ENCODE measurements around the gene E2F2. TPM values are rescaled to one million over a fixed set of nuclear protein-coding genes. Genes with fewer than 3 reads are reported as not detected.
A peak's percentile ranks its signal among the peaks of the same experiment; 100 is the strongest.

E2F2 gene
- total and polyA plus RNA-seq, 2 of the 13 experiments (the other 11 are each of a cell fraction or from before 2014, with no cell fraction given), result 0.65 to 6.6 TPM

- peak; percentile 35; the same call in 1 of the 2 replicates for TF ChIP-seq SKIL (CRISPR knock-in tag; IDR thresholded peaks at IDR 0.05; ENCODE audit: borderline replicate concordance)
- no peak for TF ChIP-seq RFX5 (IDR thresholded peaks at IDR 0.05; ENCODE audit: low read depth, low read length)
- TF ChIP-seq, protein P1, sequence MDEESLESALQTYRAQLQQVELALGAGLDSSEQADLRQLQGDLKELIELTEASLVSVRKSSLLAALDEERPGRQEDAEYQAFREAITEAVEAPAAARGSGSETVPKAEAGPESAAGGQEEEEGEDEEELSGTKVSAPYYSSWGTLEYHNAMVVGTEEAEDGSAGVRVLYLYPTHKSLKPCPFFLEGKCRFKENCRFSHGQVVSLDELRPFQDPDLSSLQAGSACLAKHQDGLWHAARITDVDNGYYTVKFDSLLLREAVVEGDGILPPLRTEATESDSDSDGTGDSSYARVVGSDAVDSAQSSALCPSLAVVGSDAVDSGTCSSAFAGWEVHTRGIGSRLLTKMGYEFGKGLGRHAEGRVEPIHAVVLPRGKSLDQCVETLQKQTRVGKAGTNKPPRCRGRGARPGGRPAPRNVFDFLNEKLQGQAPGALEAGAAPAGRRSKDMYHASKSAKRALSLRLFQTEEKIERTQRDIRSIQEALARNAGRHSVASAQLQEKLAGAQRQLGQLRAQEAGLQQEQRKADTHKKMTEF (CRISPR knock-in tag; IDR thresholded peaks at IDR 0.05), result 0 out of 2 replicates have a peak, but pooled peaks have one; percentile 18
- TF ChIP-seq SYNCRIP (IDR thresholded peaks at IDR 0.05; ENCODE audit: insufficient read depth, low read depth, low read length), result no peak
Observed at GRCh38 chr1:23530747-23531561, at the start of gene E2F2 (continued).

DNA sequence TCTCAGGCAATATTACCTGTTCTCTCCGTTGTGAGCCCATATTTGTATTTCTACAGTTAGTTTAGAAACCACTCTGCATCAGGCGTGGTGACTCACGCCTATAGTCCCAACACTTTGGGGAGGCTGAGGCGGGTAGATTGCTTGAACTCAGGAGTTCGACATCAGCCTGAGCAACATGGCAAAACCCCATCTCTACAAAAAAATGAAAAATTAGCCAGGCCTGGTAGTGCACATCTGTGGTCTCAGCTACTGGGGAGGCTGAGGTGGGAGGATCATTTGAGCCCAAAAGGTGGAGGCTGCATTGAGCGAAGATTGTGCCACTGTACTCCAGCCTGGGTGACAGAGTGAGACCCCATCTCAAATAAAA, 47.9 kb upstream of the E2F2 start:
- no peaks in the 10 kb centered on the region for H3K36me3 ChIP-seq (replicated peaks in 1 of 2; ENCODE audit: control insufficient read depth in 1 of 2, insufficient read depth in 2 of 2, low read length in 2 of 2)
- peaks cover 67% of the 10 kb centered on the region for H3K4me1 ChIP-seq (ENCODE audit: insufficient read depth, low read length)
- WGBS (ENCODE audit: low lambda C conversion rate), result 63% methylated on average over 6 of the region's 6 CpGs
- in situ Hi-C loops (cut with HindIII; ENCODE audit: extremely low pct_ligation_motif_present, low pct_unique_long_range_greater_than_20kb) (no loop called here), intact Hi-C loops (cut with micrococcal nuclease; ENCODE audit: unreplicated experiment) (loop anchor here (5.0 kb wide), 1 partner anchor 48 kb away; no protein-coding TSS in a partner anchor)
- ChIA-PET POLR2A (no interaction called here), CTCF (ENCODE audit: low intra/inter-chr PET ratio, low total read pairs) (no interaction called here)
- no peak overlapping the region for H3K27ac ChIP-seq (ENCODE audit: extremely low read length, insufficient read depth, low read length)
- FAIRE-seq (no peak), DNase-seq (ENCODE audit: low spot score) (no peak), ATAC-seq (no peak)
- BruUV-seq (replicated peaks), result no TSS peak
- H2AFZ ChIP-seq (ENCODE audit: low read length), result no peak overlapping the region
- H3K27me3 ChIP-seq (ENCODE audit: control insufficient read depth in 1 of 2, insufficient read depth in 2 of 2, low read length in 2 of 2), result peaks cover 0 to 10% of the 10 kb centered on the region in 2 experiments; a peak in 1 of 5 replicates
- no peaks in the 10 kb centered on the region for H3K9me3 ChIP-seq (ENCODE audit: low read length)
- H3K9ac ChIP-seq (ENCODE audit: insufficient read depth, low read depth, low read length), result no peak overlapping the region
- TF ChIP-seq ZNF770 (CRISPR knock-in tag; IDR thresholded peaks at IDR 0.05) (peak; percentile 52; the same call in 1 of the 2 replicates), RFXANK (CRISPR knock-in tag; IDR thresholded peaks at IDR 0.05) (no peak)
- H3K4me3 ChIP-seq (replicated peaks in 1 of 3; ENCODE audit: insufficient read depth in 1 of 3, low read depth in 2 of 3, low read length in 3 of 3), result no peak overlapping the region
- no peak overlapping the region for H3K4me2 ChIP-seq (ENCODE audit: low read depth, low read length)
- H4K20me1 ChIP-seq (ENCODE audit: insufficient read depth, low read length), result no peaks in the 10 kb centered on the region
- no peaks in the 10 kb centered on the region for H3K79me2 ChIP-seq (ENCODE audit: insufficient read depth, low read length)

All from HepG2 (cell line).